ENCODE measurements around the gene PHC3.

PHC3 gene

GRCh38 chr3:170076715-170077238, 104.8 kb downstream of the PHC3 start:
- no peak for DNase-seq

- no peak for DNase-seq
Measured at GRCh38 chr3:170075441-170076091, 106.0 kb downstream of the PHC3 start.

GRCh38 chr3:170064108-170064507, 117.4 kb downstream of the PHC3 start:
- DNase-seq, result no peak

DNA sequence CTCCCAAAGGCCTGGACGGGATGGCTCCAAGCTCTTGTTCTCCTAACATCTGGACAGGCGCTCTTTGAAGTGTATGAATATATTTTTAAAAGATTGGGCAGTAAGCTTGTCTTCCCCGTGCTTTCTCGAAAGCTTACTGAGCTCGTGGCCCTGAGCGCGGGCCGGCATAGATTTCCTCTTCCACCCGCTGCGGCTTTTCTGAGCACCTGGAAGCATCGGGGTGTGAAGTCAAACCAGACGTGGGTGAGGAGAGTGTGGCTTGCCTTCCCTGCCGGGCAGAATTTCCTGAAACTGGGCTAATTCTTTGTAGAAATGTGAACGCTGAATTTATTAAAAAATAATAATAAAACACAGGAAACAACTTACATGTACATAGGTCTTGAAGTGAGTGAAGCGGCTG, 117.8 kb downstream of the PHC3 start:
- DNase-seq, result no peak

DNA sequence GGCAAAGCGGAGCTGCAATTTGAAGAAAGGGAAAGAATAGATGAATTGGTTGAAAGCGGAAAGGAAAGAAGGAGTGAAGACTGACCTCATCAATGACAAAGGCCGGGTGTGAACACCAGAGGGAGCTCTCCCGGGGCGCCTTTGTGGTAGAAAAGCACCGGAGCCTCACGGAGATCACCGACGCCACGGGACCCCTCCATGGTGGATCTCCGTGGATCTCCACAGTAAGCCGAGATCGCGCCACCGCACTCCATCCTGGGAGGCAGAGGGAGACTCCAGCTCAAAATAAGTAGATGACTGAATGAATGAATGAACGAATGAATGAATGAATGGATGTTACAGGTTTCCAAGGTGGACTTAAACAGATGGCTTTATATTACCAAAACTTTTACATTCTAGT, 118.8 kb downstream of the PHC3 start:
- no peak for DNase-seq

- no peak for DNase-seq
Measured at GRCh38 chr3:170062068-170062467, 119.5 kb downstream of the PHC3 start.

GRCh38 chr3:170059447-170059846, 122.1 kb downstream of the PHC3 start:
- DNase-seq, result no peak

DNA sequence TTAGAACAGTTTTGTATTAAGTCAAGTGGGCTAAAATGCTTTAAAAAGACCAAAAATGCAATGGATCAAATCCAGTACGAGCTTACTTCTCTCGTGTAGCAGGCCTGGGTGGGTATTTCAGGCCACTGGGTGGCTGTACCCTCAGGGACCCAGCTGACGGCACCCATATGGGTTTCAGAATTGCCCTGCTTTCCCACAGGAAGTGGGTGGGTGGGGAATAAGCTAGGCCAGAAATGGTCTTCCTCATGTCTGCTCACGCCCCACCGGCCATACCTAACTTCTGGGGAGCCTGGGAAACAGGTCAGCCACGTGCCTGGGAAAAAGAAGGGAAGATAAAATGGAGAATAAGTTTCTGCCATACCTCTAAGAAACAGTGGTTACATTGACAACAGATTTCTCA, 123.4 kb downstream of the PHC3 start:
- DNase-seq, result no peak

GRCh38 chr3:170057550-170057949, 124.0 kb downstream of the PHC3 start:
- DNase-seq, result no peak

DNA sequence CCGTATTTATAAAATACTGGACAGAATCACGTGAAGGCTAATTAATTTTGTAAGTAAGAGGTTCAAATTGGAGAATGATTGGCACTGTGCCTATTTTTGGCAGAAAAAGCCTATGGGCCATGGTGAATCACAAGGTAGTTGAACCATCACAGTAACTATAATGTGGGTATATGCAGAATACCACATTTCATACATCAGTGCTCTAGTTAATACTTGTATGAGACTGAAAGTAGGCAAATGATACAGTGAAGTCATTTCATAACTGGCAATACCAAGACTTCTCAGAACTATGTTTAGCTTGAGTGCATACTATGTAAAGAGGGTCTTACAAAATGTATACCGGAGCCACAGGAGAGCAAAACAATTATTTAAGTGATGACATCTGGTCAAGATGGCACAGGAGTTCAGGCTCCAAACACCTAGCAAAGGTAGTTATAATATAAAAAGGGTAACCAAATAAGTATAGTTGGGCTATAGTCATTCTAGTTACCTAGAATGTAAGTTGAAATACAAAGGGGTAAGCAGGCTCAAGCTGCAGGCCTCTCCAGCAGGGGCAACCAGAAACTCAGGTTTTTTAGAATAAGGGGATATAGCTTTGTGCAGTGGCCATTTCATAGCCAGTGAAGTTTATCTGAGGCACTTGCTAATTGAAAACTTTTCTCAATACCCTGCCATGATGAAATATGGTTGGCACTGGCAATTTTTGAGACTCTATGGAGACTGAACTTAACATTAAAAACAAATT, 124.7 kb downstream of the PHC3 start:
- DNase-seq, result no peak

- no peak for DNase-seq
Measured at GRCh38 chr3:170055209-170055608, 126.3 kb downstream of the PHC3 start.

DNA sequence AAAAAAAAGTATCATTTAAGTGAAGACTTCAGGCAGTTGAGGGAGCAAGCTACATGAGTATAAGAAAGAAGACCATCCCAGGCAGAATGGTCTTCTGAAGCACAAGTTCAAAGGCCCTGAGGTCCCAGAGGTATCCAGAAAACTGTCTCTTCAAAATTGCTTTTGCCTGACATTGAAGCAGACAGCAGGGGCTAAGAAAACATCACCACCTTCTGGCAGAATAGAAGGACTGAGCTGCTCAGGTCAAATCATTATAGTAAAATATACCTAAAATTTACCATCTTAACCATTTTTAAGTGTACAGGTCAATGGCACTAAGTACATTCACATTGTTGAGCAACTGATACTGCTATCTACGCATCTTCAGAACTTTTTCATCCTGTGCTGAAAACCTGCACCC, 127.3 kb downstream of the PHC3 start:
- DNase-seq, result no peak

- DNase-seq, result no peak
Measured at GRCh38 chr3:170052398-170052797, 129.1 kb downstream of the PHC3 start.

GRCh38 chr3:170050753-170051152, 130.8 kb downstream of the PHC3 start:
- no peak for DNase-seq

DNA sequence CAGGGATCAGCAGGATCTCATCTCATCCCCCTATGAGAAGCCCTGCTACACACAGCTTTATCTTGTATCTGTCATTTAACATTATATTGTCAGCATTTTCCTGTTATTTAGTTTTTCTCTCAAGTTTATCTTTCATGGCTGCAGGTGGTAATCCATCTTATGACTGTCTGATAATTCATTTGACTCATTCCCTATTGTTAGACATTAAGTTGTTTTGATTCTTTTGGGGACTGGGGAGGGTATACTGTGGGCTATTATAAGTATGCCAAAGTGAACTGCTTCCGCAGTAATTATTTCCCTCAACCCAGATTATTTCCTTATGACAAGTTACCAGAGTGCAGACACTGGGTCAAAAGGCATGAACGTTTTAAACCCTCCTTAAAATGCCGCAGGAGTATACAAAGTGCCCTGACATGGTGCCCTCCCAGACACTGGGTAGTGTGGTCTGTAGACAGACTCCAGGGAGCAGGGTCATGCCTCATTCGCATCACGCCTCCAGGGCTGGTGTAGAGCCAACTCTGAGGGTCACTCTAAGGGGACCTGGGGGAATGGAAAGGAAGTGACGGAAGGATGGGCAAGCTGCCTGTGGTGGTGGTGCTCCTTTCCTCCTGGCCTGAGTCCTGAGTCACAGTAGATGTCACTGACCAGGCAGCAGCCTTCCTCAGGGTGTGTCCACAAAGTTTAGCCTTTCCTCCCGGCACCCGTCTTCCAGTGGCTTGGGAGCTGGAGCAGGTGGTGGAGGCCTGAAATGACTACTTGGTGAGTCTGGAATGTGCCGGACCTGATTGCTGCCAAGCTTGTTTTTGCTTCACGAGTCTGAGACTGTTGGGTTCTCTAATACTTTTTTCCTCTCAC, 132.2 kb downstream of the PHC3 start:
- DNase-seq, result no peak

GRCh38 chr3:170047133-170047404, 134.5 kb downstream of the PHC3 start:
- no peak for DNase-seq

GRCh38 chr3:170046269-170047132, 135.0 kb downstream of the PHC3 start:
- DNase-seq, result no peak

- DNase-seq, result no peak
Measured at GRCh38 chr3:170044795-170045244, 136.7 kb downstream of the PHC3 start.

DNA sequence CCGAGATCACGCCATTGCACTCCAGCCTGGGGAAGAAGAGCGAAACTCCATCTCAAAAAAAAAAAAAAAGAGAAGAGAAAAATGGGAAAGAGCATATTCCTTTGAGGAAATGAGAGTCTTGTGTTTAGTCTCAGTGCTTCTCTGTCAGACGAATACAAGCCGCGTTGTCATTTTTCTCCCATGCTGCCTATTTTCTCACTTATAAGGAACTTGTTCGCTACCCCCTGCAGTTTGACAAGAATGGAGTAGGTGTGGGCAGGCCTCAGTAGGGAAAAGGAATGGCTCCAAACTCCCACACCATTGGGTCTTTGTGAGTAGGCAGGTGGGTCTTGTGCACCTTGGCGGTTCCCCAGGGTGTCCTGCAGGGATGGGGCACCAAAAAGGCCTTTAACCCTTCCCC, 137.3 kb downstream of the PHC3 start:
- DNase-seq, result no peak

GRCh38 chr3:170043506-170043905, 138.0 kb downstream of the PHC3 start:
- no peak for DNase-seq

- no peak for DNase-seq
Measured at GRCh38 chr3:170040418-170040817, 141.1 kb downstream of the PHC3 start.

- peak; percentile 24 to 43 for DNase-seq
Measured at GRCh38 chr3:170038434-170039110, 143.0 kb downstream of the PHC3 start.

All from NCI-H2081 (cell line).